ENCODE results near the gene DSN1. TPM values are rescaled to one million over a fixed set of nuclear protein-coding genes. Genes with fewer than 3 reads are reported as not detected.

Gene DSN1
- total RNA-seq, 1 donor: 8.0 TPM

DNA sequence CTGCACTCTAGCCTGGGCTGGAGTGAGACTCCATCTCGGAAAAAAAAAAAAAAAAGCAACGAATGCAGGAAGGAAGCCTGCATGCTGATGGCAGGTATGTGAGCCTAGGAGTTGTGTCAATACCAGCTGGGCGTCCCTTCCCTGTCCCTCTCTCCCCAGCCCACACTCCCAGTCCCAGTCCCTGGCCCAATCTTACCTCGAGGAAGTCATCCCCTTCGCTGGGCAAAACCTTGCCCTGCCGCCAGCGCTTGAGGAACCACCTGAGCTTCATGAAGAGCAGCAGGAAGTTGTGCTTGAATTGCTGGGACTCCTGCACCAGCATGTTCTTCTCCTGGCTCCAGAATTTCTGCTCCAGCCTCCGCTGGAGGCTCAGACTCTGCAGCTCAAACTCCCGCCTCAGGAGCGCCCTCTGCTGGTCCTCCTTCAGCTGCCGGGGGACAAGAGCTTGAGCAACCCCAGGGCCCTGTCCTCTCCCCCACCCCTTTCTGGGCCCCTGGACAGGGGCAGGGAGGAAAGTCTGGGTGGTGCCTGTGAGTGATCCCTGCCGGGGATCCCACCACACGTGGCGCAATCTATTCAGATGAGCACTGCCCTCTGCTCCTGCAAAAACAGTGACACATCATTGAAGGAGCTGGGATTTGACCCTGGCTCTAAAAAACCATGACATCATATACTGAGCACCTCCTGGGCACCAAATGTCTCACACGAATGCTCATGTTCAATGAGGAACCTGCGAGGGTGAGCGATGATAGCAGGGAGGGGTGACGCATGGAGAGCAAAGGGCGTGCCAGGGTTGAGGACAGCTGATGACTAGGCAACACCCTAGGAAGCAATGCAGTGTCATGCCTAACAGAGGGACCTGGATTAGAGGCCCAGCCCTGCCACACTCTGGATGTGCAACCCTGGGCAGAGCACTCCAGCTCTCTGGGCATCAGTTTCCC is 35.0 kb upstream of the DSN1 start:
- Histone ChIP-seq H3K79me2 (ENCODE audit: insufficient read depth, low read length) (peaks cover 21% of the 10 kb centered on the region), H3K4me1 (ENCODE audit: insufficient read depth, low read length) (peaks cover 13% of the 10 kb centered on the region), H4K20me1 (ENCODE audit: insufficient read depth, low read length) (peaks cover 13% of the 10 kb centered on the region), H3K9me3 (ENCODE audit: low read depth, low read length) (no peaks in the 10 kb centered on the region), H3K27ac (ENCODE audit: low read depth, low read length) (peak overlapping the region; percentile 81), H3K36me3 (ENCODE audit: insufficient read depth, low read length) (peaks cover 70% of the 10 kb centered on the region), H3K27me3 (ENCODE audit: insufficient read depth, low read length) (no peaks in the 10 kb centered on the region), H2AFZ (ENCODE audit: low read length) (no peak overlapping the region), H3K4me2 (ENCODE audit: insufficient read depth, low read length) (no peak overlapping the region), H3K4me3 (ENCODE audit: insufficient read depth, low read length) (no peak overlapping the region)
- peak; percentile 97 for DNase-seq (ENCODE audit: insufficient read length, low spot score, missing footprints)
- TF ChIP-seq CTCF (IDR thresholded peaks at IDR 0.05; ENCODE audit: extremely low read depth, low read depth, low read length): peak; percentile 89

DNA sequence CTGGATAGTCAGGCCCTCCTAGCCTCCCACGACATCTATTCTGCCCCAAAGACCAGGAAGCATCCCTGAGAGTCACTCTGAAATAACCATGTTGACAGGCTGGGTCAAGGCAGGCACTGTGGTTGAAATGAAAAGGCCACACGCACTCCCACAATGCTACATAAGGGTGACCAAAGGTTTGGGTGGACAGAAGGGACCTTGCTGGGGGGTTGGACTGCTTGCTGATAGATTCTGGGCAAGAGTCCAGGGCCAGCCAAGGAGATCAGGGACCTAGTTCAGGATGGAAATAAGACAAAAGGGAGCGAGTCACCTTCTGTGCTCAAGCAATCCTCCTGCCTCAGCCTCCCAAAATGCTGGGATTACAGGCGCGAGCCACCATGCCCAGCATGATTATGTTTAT is 32.5 kb upstream of the DSN1 start:
- peaks cover 70% of the 10 kb centered on the region for H3K36me3 ChIP-seq (ENCODE audit: insufficient read depth, low read length)
- no peak overlapping the region for H3K4me3 ChIP-seq (ENCODE audit: insufficient read depth, low read length)
- no peak for DNase-seq (ENCODE audit: insufficient read length, low spot score, missing footprints)
- peaks cover 4% of the 10 kb centered on the region for H3K79me2 ChIP-seq (ENCODE audit: insufficient read depth, low read length)
- H2AFZ ChIP-seq (ENCODE audit: low read length): no peak overlapping the region
- H3K9me3 ChIP-seq (ENCODE audit: low read depth, low read length): no peaks in the 10 kb centered on the region
- no peak for TF ChIP-seq CTCF (IDR thresholded peaks at IDR 0.05; ENCODE audit: extremely low read depth, low read depth, low read length)
- H3K27me3 ChIP-seq (ENCODE audit: insufficient read depth, low read length): no peaks in the 10 kb centered on the region
- peaks cover 11% of the 10 kb centered on the region for H4K20me1 ChIP-seq (ENCODE audit: insufficient read depth, low read length)
- peaks cover 13% of the 10 kb centered on the region for H3K4me1 ChIP-seq (ENCODE audit: insufficient read depth, low read length)
- no peak overlapping the region for H3K4me2 ChIP-seq (ENCODE audit: insufficient read depth, low read length)
- H3K27ac ChIP-seq (ENCODE audit: low read depth, low read length): peak overlapping the region; percentile 29

DNA sequence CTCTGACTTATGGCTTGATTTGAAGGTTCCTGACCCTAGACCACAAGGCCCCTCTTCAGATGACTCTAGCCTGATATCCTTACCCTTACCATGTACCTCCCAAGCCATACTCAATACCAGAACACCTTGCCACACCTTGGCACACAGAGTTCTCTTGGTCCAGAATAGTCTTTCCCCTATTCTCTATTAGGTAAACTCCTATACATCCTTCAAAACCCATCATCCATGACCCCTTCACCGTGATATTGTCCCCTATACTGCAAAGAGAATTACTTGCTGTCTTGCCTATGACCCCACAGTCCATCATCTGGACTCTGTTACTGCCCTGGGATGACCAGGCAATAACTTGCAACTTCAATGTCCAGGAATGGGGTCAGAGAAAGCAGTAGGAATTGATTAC is 31.8 kb upstream of the DSN1 start:
- DNase-seq (ENCODE audit: insufficient read length, low spot score, missing footprints): no peak
- Histone ChIP-seq H3K4me2 (ENCODE audit: insufficient read depth, low read length) (no peak overlapping the region), H3K79me2 (ENCODE audit: insufficient read depth, low read length) (peaks cover 6% of the 10 kb centered on the region), H3K4me1 (ENCODE audit: insufficient read depth, low read length) (peaks cover 13% of the 10 kb centered on the region), H2AFZ (ENCODE audit: low read length) (no peak overlapping the region), H4K20me1 (ENCODE audit: insufficient read depth, low read length) (peaks cover 11% of the 10 kb centered on the region), H3K4me3 (ENCODE audit: insufficient read depth, low read length) (no peak overlapping the region), H3K36me3 (ENCODE audit: insufficient read depth, low read length) (peaks cover 76% of the 10 kb centered on the region), H3K27me3 (ENCODE audit: insufficient read depth, low read length) (no peaks in the 10 kb centered on the region), H3K9me3 (ENCODE audit: low read depth, low read length) (no peaks in the 10 kb centered on the region), H3K27ac (ENCODE audit: low read depth, low read length) (peak overlapping the region; percentile 29)
- no peak for TF ChIP-seq CTCF (IDR thresholded peaks at IDR 0.05; ENCODE audit: extremely low read depth, low read depth, low read length)

DNA sequence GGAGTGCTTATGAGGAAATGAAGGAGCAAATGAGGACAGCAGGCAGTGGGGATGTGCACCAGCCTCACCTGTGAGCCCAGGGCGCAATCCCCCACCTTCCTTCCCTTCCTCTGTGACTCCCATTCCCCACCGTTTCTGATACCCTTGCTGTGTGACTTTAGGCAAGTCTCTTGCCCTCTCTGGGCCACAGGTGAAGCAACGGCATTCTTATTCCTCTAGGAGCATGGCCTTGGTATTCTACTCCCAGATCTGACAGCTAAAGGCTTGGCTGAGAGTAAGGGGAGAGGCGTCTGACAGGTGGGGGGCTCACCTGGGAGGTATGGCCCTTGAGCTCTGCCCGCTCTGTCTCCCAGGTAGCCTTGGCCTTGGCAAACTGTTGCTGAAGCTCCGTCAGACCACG is 30.9 kb upstream of the DSN1 start:
- Histone ChIP-seq H3K4me3 (ENCODE audit: insufficient read depth, low read length) (no peak overlapping the region), H3K79me2 (ENCODE audit: insufficient read depth, low read length) (peaks cover 8% of the 10 kb centered on the region), H4K20me1 (ENCODE audit: insufficient read depth, low read length) (peaks cover 15% of the 10 kb centered on the region), H3K36me3 (ENCODE audit: insufficient read depth, low read length) (peaks cover 80% of the 10 kb centered on the region), H2AFZ (ENCODE audit: low read length) (no peak overlapping the region), H3K27ac (ENCODE audit: low read depth, low read length) (no peak overlapping the region), H3K27me3 (ENCODE audit: insufficient read depth, low read length) (no peaks in the 10 kb centered on the region), H3K4me2 (ENCODE audit: insufficient read depth, low read length) (no peak overlapping the region), H3K9me3 (ENCODE audit: low read depth, low read length) (no peaks in the 10 kb centered on the region), H3K4me1 (ENCODE audit: insufficient read depth, low read length) (peaks cover 13% of the 10 kb centered on the region)
- no peak for TF ChIP-seq CTCF (IDR thresholded peaks at IDR 0.05; ENCODE audit: extremely low read depth, low read depth, low read length)
- peak; percentile 13 for DNase-seq (ENCODE audit: insufficient read length, low spot score, missing footprints)
